Measurements from ENCODE around the gene C10orf62. TPM values are rescaled to one million over a fixed set of nuclear protein-coding genes. Genes with fewer than 3 reads are reported as not detected.

The C10orf62 gene
- total and polyA plus RNA-seq, 2 of the 13 experiments (the other 11 are each of a cell fraction or from before 2014, with no cell fraction given), result 0.61 to 1.6 TPM

GRCh38 chr10:97584798-97585438 lies 4.6 kb upstream of the C10orf62 start:
- peaks cover 3% of the 10 kb centered on the region for H3K79me2 ChIP-seq (ENCODE audit: insufficient read depth, low read length)
- H3K27me3 ChIP-seq (ENCODE audit: control insufficient read depth in 1 of 2, insufficient read depth in 2 of 2, low read length in 2 of 2), result peaks cover 0 to 12% of the 10 kb centered on the region in 2 experiments; a peak in 1 of 5 replicates
- H3K4me2 ChIP-seq (ENCODE audit: low read depth, low read length), result peak overlapping the region; percentile 91
- peak overlapping the region; percentile 66 for H3K9ac ChIP-seq (ENCODE audit: insufficient read depth, low read depth, low read length)
- DNase-seq (ENCODE audit: low spot score) (peak; percentile 18), ATAC-seq (peak; percentile 12), FAIRE-seq (peak; percentile 84)
- H3K36me3 ChIP-seq (replicated peaks in 1 of 2; ENCODE audit: control insufficient read depth in 1 of 2, insufficient read depth in 2 of 2, low read length in 2 of 2), result no peaks in the 10 kb centered on the region; a peak in 1 of 5 replicates
- H4K20me1 ChIP-seq (ENCODE audit: insufficient read depth, low read length), result no peaks in the 10 kb centered on the region
- in situ Hi-C loops (cut with HindIII; ENCODE audit: extremely low pct_ligation_motif_present, low pct_unique_long_range_greater_than_20kb), result no loop called here
- peak overlapping the region; percentile 48 to 72 (median 54) for H3K4me3 ChIP-seq (replicated peaks in 1 of 3; ENCODE audit: insufficient read depth in 1 of 3, low read depth in 2 of 3, low read length in 3 of 3)
- intact Hi-C loops (cut with micrococcal nuclease; ENCODE audit: unreplicated experiment), result loop anchor here (1.0 kb wide), 1 partner anchor 11 kb away; no protein-coding TSS in a partner anchor
- POLR2A ChIA-PET, result interaction anchor here (0.9 to 2.9 kb wide), 7 partner anchors 10 to 102 kb away, joined by 3 to 23 read pairs (median 8); partner anchors contain the start of genes ANKRD2 and AVPI1
- peak overlapping the region; percentile 12 for H2AFZ ChIP-seq (ENCODE audit: low read length)
- peak overlapping the region; percentile 69 for H3K27ac ChIP-seq (ENCODE audit: extremely low read length, insufficient read depth, low read length)
- BruUV-seq (replicated peaks), result no TSS peak
- CTCF ChIA-PET (ENCODE audit: low intra/inter-chr PET ratio, low total read pairs), result no interaction called here
- peaks cover 67% of the 10 kb centered on the region for H3K4me1 ChIP-seq (ENCODE audit: insufficient read depth, low read length)
- no peaks in the 10 kb centered on the region for H3K9me3 ChIP-seq (ENCODE audit: low read length)
- WGBS (ENCODE audit: low lambda C conversion rate), result 11% methylated on average over 3 of the region's 5 CpGs
- 0 out of 2 replicates have a peak, but pooled peaks have one; percentile 25 for TF ChIP-seq ZFP90 (CRISPR knock-in tag; IDR thresholded peaks at IDR 0.05; ENCODE audit: borderline replicate concordance)
- 0 out of 2 replicates have a peak, but pooled peaks have one; percentile 16 for TF ChIP-seq ARID5B (CRISPR knock-in tag; IDR thresholded peaks at IDR 0.05)
- 0 out of 2 replicates have a peak, but pooled peaks have one; percentile 28 for TF ChIP-seq ZFP36L1 (CRISPR knock-in tag; IDR thresholded peaks at IDR 0.05)
- TF ChIP-seq ZNF580 (CRISPR knock-in tag; IDR thresholded peaks at IDR 0.05; ENCODE audit: borderline replicate concordance, low read depth), result 0 out of 2 replicates have a peak, but pooled peaks have one; percentile 31
- 0 out of 2 replicates have a peak, but pooled peaks have one; percentile 23 for TF ChIP-seq POGK (CRISPR knock-in tag; conservative IDR thresholded peaks at IDR 0.05)
- TF ChIP-seq ZNF329 (CRISPR knock-in tag; IDR thresholded peaks at IDR 0.05; ENCODE audit: low read depth), result no peak
- peak; percentile 48; the same call in 1 of the 2 replicates for TF ChIP-seq ZNF441 (CRISPR knock-in tag; IDR thresholded peaks at IDR 0.05; ENCODE audit: borderline replicate concordance)
- TF ChIP-seq MXI1 (IDR thresholded peaks at IDR 0.05; ENCODE audit: borderline replicate concordance, low read depth, low read length), result peak; percentile 17; the same call in 1 of the 3 replicates
- no peak for TF ChIP-seq ZGPAT (CRISPR knock-in tag; IDR thresholded peaks at IDR 0.05)
- 0 out of 2 replicates have a peak, but pooled peaks have one; percentile 36 for TF ChIP-seq ZNF354B (CRISPR knock-in tag; IDR thresholded peaks at IDR 0.05)
- 0 out of 2 replicates have a peak, but pooled peaks have one; percentile 37 for TF ChIP-seq MXD4 (CRISPR knock-in tag; IDR thresholded peaks at IDR 0.05)
- peak; percentile 62; the same call in 1 of the 2 replicates for TF ChIP-seq ZNF800 (CRISPR knock-in tag; IDR thresholded peaks at IDR 0.05)
- 0 out of 2 replicates have a peak, but pooled peaks have one; percentile 23 for TF ChIP-seq PHF20 (CRISPR knock-in tag; IDR thresholded peaks at IDR 0.05)
